HCT116 (cell line): ENCODE data around the gene CIDEC. TPM values are rescaled to one million over a fixed set of nuclear protein-coding genes. Genes with fewer than 3 reads are reported as not detected.

Experiments
- ATAC-seq: fragments of 200-7000 bp; cut with Tn5 transposase; 2 replicates; pipeline ENCODE4 v1.9.1; 2020; ENCODE audit warnings: mild to moderate bottlenecking, moderate library complexity
- BruUV-seq: library from RNA; stranded (reverse); fragments of 400-500 nt; replicated peaks from 2 replicates; lab custom pipeline; 2021; lab: Mats Ljungman, UMichigan
- CTCF ChIA-PET: fragments of 300-600 bp; sonication (Branson Sonifier 250); formaldehyde crosslinking; loops from one replicate; lab custom pipeline; 2021; ENCODE audit warnings: antibody characterized with exemption; lab: Charles Lee
- POLR2A ChIA-PET: fragments of 300-600, 350-600 bp; sonication (Branson Sonifier 250); formaldehyde crosslinking; loops from one replicate; lab custom pipeline; 2021; ENCODE audit warnings: antibody characterized with exemption; lab: Charles Lee
- RAD21 ChIA-PET, 2 experiments: fragments of 300-600 bp; sonication (Branson Sonifier 250); formaldehyde crosslinking; loops; one replicate each; lab custom pipeline; 2023; ENCODE audit warnings: low total read pairs in 2 of 2; ENCODE audit not compliant: uncharacterized antibody in 2 of 2, unreplicated experiment in 2 of 2, low non-redundant PET in 1 of 2; lab: Charles Lee
- DNase-seq: peaks from one replicate; pipeline ENCODE4 v3.0.0-alpha.2; 2010; ENCODE audit warnings: low read depth, low spot score
- H2AFZ ChIP-seq: fragments of 200-600 bp; shearing (Covaris generic), sonication (generic); 2 replicates; pipeline ENCODE4 v1.6.1; 2017; ENCODE audit warnings: low read depth, mixed run types, mixed read lengths, antibody characterized with exemption, low read length; ENCODE audit not compliant: poor library complexity, severe bottlenecking
- H3K27ac ChIP-seq: 2 replicates; pipeline ENCODE4 v1.5.1; 2012; ENCODE audit warnings: low read depth, low read length
- H3K27me3 ChIP-seq: fragments of 200-600 bp; sonication (generic); 2 replicates; pipeline ENCODE4 v1.6.1; 2016; ENCODE audit warnings: mixed run types, low read length, mixed read lengths; ENCODE audit not compliant: insufficient read depth
- H3K36me3 ChIP-seq, 2 experiments: fragments of 200-500 bp in 1 of 2; fragments of 200-600 bp in 1 of 2; sonication (Bioruptor generic) in 1 of 2; sonication (generic) in 1 of 2; 2 replicates each; pipeline versions ENCODE4 v1.5.1 to v1.6.1; 2014 to 2016; ENCODE audit warnings: low read length in 2 of 2, inconsistent platforms in 1 of 2, mixed read lengths in 1 of 2, mixed run types in 1 of 2; ENCODE audit not compliant: insufficient read depth in 2 of 2, control insufficient read depth in 1 of 2
- H3K4me1 ChIP-seq, 2 experiments: fragments of 200-600 bp in 1 of 2; sonication (generic) in 1 of 2; 2 replicates each; pipeline versions ENCODE4 v1.5.1 to v1.6.1; 2012 to 2017; ENCODE audit warnings: low read length in 2 of 2, inconsistent platforms in 1 of 2, mild to moderate bottlenecking in 1 of 2, mixed read lengths in 1 of 2, mixed run types in 1 of 2, moderate library complexity in 1 of 2; ENCODE audit not compliant: insufficient read depth in 2 of 2, control insufficient read depth in 1 of 2
- H3K4me2 ChIP-seq: fragments of 200-600 bp; sonication (generic); 2 replicates; pipeline ENCODE4 v1.6.1; 2017; ENCODE audit warnings: mixed run types, low read length, mixed read lengths
- H3K4me3 ChIP-seq, 2 experiments: fragments of 200-600 bp in 1 of 2; sonication (generic) in 1 of 2; replicated peaks in 1 of 2; 2 replicates each; pipeline ENCODE4 v1.5.1; 2011 to 2016; ENCODE audit warnings: low read length in 2 of 2, control low read depth in 1 of 2, low read depth in 1 of 2, mild to moderate bottlenecking in 1 of 2, mixed read lengths in 1 of 2, mixed run types in 1 of 2
- H3K79me2 ChIP-seq: fragments of 200-600 bp; sonication (generic); 2 replicates; pipeline ENCODE4 v1.6.1; 2017; ENCODE audit warnings: mild to moderate bottlenecking, mixed run types, low read length, moderate library complexity, mixed read lengths; ENCODE audit not compliant: insufficient read depth
- H3K9ac ChIP-seq: fragments of 200-600 bp; sonication (generic); 2 replicates; pipeline ENCODE4 v1.6.1; 2016; ENCODE audit warnings: low read length, mixed read lengths
- H3K9me2 ChIP-seq: fragments of 200-600 bp; sonication (generic), shearing (Covaris generic); 2 replicates; pipeline ENCODE4 v1.6.1; 2017; ENCODE audit warnings: mixed run types, mild to moderate bottlenecking, moderate library complexity; ENCODE audit not compliant: insufficient read depth
- H3K9me3 ChIP-seq, 2 experiments: fragments of 200-500 bp in 1 of 2; fragments of 200-600 bp in 1 of 2; sonication (Bioruptor generic) in 1 of 2; sonication (generic) in 1 of 2; 2 replicates each; pipeline ENCODE4 v1.6.1; 2014 to 2017; ENCODE audit warnings: low read length in 2 of 2, mixed read lengths in 2 of 2, inconsistent platforms in 1 of 2, low read depth in 1 of 2, mild to moderate bottlenecking in 1 of 2, mixed run types in 1 of 2, moderate library complexity in 1 of 2; ENCODE audit not compliant: control insufficient read depth in 1 of 2, insufficient read depth in 1 of 2
- H4K20me1 ChIP-seq: fragments of 200-600 bp; sonication (generic), shearing (Covaris generic); 2 replicates; pipeline ENCODE4 v1.6.1; 2017; ENCODE audit warnings: mixed run types, mild to moderate bottlenecking, moderate library complexity; ENCODE audit not compliant: insufficient read depth
- ATF3 ChIP-seq: IDR thresholded peaks from 2 replicates; pipeline ENCODE4 v1.6.1; 2012
- CBX3 ChIP-seq: IDR thresholded peaks from 2 replicates; pipeline ENCODE4 v1.6.1; 2012; ENCODE audit warnings: low read depth
- EGR1 ChIP-seq: IDR thresholded peaks from 2 replicates; pipeline ENCODE4 v1.6.1; 2012; ENCODE audit warnings: low read depth
- ELF1 ChIP-seq: IDR thresholded peaks from 2 replicates; pipeline ENCODE4 v1.6.1; 2012; ENCODE audit warnings: low read depth, borderline replicate concordance
- EZH2 ChIP-seq: fragments of 200-600 bp; sonication (generic); IDR thresholded peaks from 2 replicates; pipeline ENCODE4 v1.6.1; 2017; ENCODE audit warnings: antibody characterized with exemption, mixed run types
- EZH2phosphoT487 ChIP-seq: fragments of 200-600 bp; IDR thresholded peaks from 2 replicates; pipeline ENCODE4 v1.6.1; 2018; ENCODE audit warnings: antibody characterized with exemption, borderline replicate concordance
- MAX ChIP-seq: IDR thresholded peaks from 2 replicates; pipeline ENCODE4 v1.6.1; 2012
- POLR2A ChIP-seq: IDR thresholded peaks from 2 replicates; pipeline ENCODE4 v1.7.0; 2011; ENCODE audit warnings: borderline replicate concordance; ENCODE audit not compliant: insufficient read depth, insufficient read length; ENCODE audit errors: extremely low read depth
- POLR2AphosphoS5 ChIP-seq: IDR thresholded peaks from 2 replicates; pipeline ENCODE4 v1.6.1; 2011; ENCODE audit warnings: mild to moderate bottlenecking, low read depth, low read length, moderate library complexity
- REST ChIP-seq: IDR thresholded peaks from 2 replicates; pipeline ENCODE4 v1.6.1; 2012; ENCODE audit warnings: low read depth
- SIN3A ChIP-seq: IDR thresholded peaks from 2 replicates; pipeline ENCODE4 v1.6.1; 2012; ENCODE audit warnings: low read depth
- YY1 ChIP-seq: IDR thresholded peaks from 2 replicates; pipeline ENCODE4 v1.6.1; 2011; ENCODE audit warnings: low read length, low read depth, moderate library complexity, mild to moderate bottlenecking; ENCODE audit not compliant: insufficient replicate concordance; ENCODE audit errors: extremely low read depth
- ZBTB33 ChIP-seq: IDR thresholded peaks from 2 replicates; pipeline ENCODE4 v1.6.1; 2011; ENCODE audit warnings: mild to moderate bottlenecking, low read length, moderate library complexity; ENCODE audit not compliant: insufficient replicate concordance; ENCODE audit errors: extremely low read depth
- ZFX ChIP-seq: fragments of 450-650 bp; IDR thresholded peaks from 2 replicates; pipeline ENCODE4 v1.6.1; 2017
- intact Hi-C: fragments of 100-400 bp; cut with micrococcal nuclease; formaldehyde crosslinking; loops from 2 replicates; pipeline ENCODE4 v1.10.0; 2022
- total RNA-seq: library from RNA; stranded (reverse); gene quantifications from one replicate; pipeline ENCODE4 v1.2.1, GENCODE V29; 2021; ENCODE audit not compliant: unreplicated experiment

The CIDEC gene
- total RNA-seq, 1 experiment from 2014 or later, result not detected

DNA sequence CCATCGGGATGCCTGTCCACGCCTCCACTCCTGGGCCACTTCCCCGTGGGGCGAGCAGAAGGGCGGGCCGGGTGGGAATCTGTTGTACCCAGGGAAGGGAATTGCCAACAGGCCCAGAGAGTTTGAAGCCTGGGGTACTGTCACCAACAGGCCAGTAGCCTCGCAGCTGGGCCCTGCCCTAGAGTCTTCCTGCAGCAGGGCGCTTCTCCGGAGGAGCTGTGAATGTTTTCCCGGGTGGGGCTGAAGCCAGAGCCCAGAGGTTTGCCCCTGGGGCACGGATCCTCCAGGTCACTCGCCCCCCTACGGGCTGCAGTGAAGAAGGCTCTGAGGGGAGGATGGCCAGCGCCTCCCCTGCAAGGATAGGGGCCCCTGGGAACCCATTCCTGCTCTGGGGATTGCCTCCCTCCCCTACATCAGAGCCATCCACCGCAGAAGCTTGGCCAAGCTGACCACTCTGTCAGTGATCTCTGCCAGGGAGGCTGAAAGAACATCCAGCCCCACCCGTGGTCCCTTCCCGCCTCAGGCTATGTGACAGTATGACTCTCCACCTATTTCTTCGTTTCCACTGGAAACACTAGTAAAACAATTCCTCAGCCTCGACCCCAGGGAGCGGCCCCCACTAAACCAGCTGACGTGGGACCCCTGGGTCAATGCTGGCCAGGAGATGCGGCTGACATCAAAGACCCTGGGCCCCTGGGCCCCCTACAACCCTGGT, 16.8 kb downstream of the CIDEC start:
- RAD21 ChIA-PET, result no interaction called here
- Histone ChIP-seq H3K4me2 (peak overlapping the region; percentile 57), H3K9me3 (no peaks in the 10 kb centered on the region), H3K9me2 (no peaks in the 10 kb centered on the region), H3K9ac (no peak overlapping the region), H4K20me1 (no peaks in the 10 kb centered on the region), H3K27me3 (no peaks in the 10 kb centered on the region), H3K36me3 (no peaks in the 10 kb centered on the region), H3K4me3 (no peak overlapping the region), H2AFZ (no peak overlapping the region), H3K4me1 (peaks cover 0 to 11% of the 10 kb centered on the region in 2 experiments; a peak in 1 of 4 replicates), H3K79me2 (no peaks in the 10 kb centered on the region), H3K27ac (no peak overlapping the region)
- BruUV-seq, result no TSS peak
- no peak for DNase-seq
- CTCF ChIA-PET, result no interaction called here
- intact Hi-C loops, result no loop called here
- no peak; the same call in 1 of the 2 replicates for ATAC-seq
- TF ChIP-seq POLR2A, result no peak
- no peak for TF ChIP-seq ELF1
- no peak for TF ChIP-seq ZFX
- TF ChIP-seq MAX, result no peak
- TF ChIP-seq SIN3A, result no peak
- TF ChIP-seq ZBTB33, result no peak
- TF ChIP-seq EZH2, result no peak
- TF ChIP-seq REST, result no peak
- TF ChIP-seq EGR1, result no peak
- TF ChIP-seq CBX3, result no peak
- TF ChIP-seq POLR2AphosphoS5, result no peak
- no peak for TF ChIP-seq EZH2phosphoT487
- no peak for TF ChIP-seq YY1
- no peak for TF ChIP-seq ATF3
- POLR2A ChIA-PET, result no interaction called here
